GM18520 (cell line): Measurements from ENCODE around the gene BCL7C.
"Not testable (repeated sequence)": the region's sequence is repeated elsewhere in the genome, so short reads cannot be mapped to it uniquely, and the experiment has no call there.

Source experiments
- ATAC-seq: cut with Tn5 transposase; IDR thresholded peaks from one replicate; pipeline ENCODE4 v1.9.1; 2021; ENCODE audit not compliant: unreplicated experiment

Gene BCL7C

DNA sequence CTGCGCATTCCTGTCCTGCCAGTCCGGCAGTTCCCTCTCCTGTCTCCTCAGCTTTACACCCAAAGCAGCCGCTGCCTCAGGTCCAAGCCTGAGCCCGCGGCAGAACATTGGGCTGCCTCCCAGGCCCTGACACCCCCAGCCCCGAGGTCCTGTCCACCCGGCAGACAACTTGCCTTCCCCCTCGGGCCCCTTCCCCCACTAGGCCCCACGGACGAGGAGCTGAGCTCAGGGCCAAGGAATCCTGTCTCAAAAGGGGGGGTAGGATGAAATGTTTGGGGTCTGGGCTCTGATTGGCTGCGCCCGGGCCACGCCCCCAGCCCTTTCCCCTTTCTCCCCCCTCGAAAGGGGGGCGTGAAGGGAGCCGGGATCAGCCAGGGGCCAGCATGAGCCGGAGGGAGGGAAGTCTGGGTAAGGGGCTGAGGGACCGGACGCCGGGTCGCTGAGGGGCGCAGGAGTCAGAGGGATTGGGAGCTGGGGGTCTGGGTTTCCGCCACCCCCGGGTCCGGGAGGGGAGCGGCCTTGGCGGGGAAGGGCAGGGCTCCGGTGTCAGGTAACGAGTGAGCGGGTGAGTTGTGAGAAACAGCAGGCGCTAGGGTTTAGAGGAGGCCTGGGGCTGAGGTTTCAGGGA is 2.5 kb upstream of the BCL7C start, which contains the start of gene CTF1:
Gene CTF1 (plus strand): TSS at position 354 of the 628 bp plus-strand sequence. CDS start 30 bp downstream, at position 384.
- no peak for ATAC-seq

DNA sequence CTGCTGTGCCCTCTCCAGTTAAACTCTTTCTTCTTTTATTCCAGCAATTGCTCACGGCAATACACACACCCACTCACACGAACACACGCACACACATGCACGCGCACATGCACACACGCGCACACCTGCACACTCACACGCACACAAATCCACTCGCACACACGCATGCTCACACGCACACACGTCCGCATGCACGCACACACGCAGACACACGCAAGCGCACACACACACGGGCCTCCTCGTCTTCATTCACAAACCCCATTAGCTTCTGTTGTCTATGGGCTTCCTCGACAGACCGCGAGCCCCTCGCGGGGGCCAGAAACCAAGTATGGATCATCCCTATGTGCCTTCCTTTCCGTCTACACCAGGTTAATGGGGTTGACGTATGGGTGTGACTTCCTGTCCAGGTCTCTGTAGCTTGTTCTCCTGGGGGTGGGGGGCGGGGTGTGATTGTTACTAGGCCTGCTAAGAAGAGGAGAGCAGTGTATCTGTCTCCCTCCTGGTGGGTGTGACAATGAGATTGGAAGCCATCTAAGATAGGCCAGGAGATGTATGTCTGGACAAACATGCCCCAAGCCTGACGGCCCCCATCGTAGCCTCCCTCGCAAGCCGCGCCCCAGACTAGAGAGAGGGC is 1.9 kb upstream of the BCL7C start:
- ATAC-seq = no peak

DNA sequence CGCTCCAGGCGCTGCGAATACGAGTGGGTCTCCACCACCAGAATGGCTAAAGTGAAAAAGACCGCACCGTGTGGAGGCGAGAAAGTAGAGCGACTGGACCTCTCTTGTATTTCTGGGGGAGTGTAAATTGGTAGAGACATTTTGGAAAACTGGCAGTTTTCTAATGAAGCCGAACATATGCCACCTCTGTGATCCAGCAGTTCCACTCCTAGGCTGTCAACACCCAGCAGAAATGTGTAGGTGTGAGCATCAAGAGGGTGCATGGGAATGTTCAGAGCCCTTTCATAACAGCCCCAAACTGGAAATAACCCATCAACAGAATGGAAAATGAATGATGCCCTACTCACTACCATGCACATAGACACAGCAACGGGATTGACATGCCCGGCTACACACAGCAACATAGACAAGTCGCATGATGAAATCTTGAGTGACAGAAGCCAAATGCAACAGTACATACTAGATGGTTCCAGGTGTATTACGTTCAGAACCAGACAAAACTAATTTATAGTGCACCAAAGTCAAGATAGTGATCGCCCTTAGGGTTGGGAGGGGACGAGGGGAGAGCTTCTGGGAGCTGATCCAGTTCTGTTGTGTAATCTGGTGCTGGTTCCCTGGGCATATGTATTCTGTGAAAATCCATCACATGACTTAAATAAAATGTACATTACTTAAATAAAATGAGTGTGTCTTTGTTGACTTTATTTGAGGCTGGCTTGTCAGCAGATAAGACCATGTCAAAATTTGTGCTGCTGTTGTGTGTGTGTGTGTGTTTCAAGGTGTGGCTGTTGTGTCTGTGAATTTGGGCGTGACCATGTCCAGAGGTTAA is 877 bp upstream of the BCL7C start:
- ATAC-seq = no peak

DNA sequence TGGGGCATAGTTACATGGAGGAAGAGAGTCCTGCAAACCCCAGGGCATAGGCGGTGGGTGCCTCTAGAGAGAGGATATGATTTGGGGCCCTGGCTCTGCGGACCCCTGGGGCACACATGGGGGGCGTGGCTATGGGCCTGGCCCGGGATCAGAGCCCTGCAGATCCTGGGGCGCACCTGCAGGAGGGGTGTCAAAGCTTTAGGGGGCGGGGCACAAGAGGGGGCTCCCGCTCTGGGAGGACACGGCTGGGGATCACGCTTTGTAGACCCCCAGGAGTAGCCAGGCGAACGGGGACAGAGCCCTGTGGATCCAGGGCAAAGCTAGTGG is 497 bp downstream of the BCL7C start:
- ATAC-seq = no peak

DNA sequence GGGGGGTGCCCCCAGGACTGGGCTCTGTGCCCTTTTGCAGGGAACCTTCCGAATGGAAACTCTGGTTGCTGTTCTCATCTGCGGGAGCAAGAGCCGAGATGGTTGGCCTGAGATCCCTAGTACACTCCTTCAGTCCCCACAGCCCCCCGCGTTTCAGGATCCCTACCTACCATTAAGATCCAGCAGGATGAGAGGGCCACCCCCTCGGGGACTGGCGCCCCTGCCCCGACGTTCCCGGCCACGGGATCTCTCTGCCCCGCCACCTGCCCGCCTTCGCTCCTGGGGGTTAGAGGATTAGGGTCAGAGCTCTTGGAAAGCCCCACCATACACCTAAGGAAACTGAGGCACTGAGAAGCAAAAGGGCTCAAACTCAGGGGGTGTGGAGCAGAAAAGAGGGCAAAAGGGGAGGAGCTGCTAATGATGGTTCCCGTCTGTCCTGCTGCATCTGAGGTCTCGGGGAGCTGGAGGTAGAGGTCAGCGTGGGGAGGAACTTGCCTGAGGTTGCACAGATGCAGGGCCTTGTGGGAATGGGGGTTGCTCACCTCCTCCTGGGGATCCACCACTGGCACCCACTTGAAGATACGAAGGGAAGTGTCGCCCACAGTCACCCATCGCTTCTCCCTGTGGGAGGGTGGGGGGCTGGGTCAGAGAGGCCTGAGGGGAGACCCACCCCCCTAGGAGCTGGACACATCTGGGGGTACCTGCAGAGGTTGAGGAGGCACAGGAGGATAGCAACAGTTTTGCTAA is 1.0 kb downstream of the BCL7C start:
- no peak for ATAC-seq

DNA sequence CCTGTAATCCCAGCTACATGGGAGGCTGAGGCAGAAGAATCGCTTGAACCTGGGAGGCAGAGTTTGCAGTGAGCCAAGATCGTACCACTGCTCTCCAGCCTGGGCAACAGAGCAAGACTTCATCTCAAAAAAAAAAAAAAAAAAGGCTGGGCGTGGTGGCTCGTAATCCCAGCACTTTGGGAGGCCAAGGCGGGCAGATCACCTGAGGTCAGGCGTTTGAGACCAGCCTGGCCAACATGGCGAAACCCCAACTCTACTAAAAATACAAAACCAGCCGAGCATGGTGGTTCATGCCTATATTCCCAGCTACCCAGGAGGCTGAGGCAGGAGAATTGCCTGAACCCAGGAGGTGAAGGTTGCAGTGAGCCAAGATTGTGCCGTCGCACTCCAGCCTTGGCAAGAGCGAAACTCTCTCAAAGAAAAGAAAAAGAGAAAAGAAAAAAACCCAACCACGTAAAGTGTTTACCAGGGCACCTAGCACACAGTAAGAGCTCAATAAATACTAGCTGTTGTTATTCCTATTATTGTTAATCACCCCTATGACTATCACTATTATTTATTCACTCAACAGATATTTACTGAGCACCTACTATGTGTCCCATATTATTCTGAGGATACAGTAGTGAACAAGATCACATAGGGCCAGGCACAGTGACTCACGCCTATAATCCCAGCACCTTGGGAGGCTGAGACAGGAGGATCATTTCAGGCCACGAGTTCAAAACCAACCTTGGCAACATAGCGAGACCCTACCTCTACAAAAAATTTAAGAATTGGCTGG is 2.6 kb downstream of the BCL7C start:
- not testable (repeated sequence) for ATAC-seq

DNA sequence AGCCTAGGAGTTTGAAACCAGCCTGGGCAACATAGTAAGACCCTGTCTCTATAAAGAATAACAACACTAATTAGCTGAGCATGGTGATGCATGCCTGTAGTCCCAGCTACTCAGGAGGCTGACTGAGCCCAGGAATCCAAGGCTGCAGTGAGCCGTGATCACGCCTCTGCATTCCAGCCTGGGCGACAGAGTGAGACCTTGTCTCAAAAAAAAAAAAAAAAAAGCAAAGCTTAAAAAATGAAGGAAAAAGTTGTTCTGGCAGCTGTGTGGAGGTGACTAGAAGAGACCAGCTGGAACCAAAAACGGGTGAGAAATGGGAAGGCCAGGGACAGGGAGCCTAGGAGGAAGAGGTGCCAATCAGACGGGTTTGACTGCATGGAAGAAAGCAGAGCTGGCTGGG is 4.2 kb downstream of the BCL7C start:
- ATAC-seq = no peak

DNA sequence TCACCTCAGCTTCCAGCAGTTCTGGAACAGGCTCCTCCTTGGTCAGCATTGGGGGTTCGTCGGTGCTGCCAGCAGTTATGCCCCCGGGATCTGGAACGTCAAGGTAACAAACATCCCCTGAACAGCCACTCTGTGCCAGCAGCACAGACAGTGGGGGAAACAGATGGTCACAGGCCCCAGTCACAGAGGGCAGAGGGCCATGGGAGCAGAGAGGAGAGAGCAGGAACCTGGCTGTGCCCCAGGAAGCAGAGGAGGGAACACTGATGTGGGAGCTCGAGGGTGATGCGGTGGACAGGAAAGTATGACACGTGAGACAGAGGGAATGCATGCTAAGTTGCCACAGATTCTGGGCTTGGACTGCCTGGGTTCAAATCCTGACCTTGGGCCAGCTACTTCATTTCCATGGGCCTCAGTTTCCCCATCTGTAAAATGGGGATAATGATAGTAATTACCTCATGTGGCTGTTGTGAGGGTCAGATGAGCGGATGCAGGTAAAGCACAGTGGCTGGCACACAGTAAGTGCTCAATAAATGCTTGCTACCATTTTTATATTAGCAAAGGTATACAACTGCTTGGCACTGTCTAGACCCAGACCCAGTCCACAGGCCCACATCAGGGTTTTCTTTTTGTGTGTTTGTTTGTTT is 4.9 kb downstream of the BCL7C start:
- no peak for ATAC-seq

DNA sequence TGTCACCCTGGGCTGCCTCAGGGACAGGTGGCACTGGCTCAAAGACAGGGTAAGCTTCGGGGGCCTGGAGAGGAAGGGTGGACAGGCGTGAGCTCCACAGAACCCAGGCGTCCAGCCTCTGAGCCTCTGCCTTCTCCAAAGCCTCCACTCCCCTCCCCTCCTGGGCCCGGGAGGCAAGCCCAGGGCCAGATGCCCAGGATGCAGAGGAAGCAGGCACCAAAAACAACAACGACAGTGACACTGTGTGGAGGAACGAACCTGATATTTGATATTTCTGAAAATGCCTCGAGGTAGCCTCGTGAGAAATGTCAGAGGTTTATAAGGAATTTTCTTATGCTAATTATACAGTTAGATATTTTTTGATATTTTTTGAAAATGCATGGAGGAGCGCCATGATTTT is 6.0 kb downstream of the BCL7C start:
- ATAC-seq = no peak

DNA sequence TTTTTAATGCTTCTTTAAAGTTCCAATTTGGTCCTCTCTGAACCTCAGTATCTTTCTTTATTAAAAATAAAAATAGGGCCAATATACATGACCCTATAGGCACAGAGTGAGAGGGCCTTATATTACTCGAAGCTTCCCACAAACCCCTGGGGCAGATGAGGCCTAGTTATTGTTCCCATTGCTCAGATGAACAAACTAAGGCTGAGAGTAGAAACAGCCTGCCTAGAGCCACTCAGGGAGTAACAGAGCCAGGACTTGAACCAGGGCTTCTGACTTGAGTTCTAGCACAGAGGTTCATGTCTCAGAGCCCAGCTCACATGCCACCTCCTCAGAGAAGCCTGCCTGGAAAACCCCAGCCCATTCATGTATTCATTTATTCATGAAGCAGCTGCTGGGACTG is 7.7 kb downstream of the BCL7C start:
- ATAC-seq = no peak

DNA sequence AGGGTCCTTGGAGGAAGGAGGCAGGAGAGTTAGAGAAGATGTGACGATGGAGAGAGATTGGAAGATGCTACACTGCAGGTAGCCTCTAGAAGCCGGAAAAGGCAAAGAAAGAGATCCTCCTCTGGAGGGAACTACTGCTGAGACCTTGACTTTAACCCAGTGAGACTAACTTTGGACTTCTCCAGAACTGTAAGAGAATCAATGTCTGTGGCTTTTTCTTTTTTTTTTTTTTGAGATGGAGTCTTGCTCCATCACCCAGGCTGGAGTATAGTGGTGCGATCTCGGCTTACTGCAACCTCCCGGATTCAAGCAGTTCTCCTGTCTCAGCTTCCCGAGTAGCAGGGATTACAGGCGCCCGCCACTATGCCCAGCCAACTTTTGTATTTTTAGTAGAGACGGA is 8.7 kb downstream of the BCL7C start:
- no peak for ATAC-seq

DNA sequence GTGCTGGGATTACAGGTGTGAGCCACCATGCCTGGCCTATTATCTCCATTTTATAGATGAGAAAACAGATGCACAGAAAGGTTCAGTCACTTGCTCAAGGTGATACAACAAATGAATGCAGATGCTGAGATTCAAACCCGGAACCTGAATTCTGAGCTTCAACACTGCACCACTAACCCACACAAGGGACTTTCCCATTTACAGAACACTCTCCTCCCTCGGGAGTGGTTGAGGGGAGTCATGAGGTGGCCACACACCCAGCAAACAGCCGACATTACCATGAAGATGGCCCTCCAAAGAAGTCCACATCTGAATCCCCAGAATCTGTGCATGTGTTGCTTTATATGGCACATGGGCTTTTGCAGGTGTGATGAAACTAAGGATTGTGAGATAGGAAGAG is 9.1 kb downstream of the BCL7C start:
- no peak for ATAC-seq

DNA sequence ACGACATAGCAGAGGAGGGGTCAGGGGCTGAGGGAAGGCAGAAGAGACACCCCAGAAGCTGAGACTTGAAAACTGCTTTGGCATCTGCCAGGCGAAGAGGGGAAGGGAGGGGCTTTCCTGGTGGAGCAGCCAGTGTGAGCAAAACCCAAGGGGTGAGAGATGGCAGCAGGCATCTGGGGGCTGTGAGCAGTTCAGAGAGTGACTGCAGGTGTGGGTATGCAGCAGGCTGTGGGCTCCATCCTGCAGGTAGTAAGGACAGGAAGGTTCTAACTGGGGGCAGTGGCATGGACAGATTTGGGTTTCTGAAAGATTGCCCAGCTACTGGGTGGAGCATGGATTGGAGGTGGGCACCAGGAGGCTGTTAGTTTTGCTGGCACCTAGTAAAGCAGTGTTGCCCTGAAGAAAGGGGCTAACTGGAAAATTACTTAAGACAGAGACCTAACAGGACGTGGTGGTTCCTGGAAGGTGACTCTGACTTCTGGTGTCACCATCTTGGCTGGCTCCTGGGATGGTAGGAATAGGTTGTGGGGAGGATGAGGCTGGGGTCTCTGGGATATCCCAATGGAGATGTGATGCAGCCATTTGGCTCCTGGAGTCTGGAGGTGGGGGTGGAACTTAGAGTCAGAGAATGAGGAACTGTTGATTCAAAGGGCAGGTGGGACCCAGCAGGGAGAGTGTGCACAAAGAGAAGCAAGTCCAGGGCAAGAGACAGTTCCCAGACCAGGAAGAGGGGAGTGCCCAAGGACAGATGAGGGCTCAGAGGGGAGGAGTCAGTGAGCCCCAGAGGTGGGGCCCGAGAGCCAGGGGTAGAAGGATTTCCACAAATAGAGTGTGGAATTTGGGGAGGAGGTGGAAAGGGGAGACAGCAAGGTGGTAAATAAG is 11.2 kb downstream of the BCL7C start:
- no peak for ATAC-seq

DNA sequence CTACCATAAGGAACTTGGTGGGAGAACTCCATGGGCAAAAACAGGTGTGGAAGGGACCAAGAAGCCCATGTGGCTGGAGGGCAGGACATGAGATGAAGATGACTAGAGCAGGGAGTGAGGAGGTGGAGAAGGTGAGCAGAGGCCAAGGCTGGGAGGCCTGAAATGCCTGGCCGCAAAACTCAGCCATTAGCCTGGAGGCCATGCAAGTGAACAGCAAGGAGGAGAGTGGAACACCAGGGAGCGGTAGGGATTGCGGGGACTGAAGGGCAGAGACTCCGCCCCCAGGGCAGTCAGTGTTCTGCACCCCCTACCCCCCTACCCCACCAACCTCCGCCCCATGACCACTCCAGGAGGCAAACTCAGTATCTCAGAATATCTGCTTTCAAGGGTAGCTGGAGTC is 17.0 kb downstream of the BCL7C start:
- no peak for ATAC-seq

DNA sequence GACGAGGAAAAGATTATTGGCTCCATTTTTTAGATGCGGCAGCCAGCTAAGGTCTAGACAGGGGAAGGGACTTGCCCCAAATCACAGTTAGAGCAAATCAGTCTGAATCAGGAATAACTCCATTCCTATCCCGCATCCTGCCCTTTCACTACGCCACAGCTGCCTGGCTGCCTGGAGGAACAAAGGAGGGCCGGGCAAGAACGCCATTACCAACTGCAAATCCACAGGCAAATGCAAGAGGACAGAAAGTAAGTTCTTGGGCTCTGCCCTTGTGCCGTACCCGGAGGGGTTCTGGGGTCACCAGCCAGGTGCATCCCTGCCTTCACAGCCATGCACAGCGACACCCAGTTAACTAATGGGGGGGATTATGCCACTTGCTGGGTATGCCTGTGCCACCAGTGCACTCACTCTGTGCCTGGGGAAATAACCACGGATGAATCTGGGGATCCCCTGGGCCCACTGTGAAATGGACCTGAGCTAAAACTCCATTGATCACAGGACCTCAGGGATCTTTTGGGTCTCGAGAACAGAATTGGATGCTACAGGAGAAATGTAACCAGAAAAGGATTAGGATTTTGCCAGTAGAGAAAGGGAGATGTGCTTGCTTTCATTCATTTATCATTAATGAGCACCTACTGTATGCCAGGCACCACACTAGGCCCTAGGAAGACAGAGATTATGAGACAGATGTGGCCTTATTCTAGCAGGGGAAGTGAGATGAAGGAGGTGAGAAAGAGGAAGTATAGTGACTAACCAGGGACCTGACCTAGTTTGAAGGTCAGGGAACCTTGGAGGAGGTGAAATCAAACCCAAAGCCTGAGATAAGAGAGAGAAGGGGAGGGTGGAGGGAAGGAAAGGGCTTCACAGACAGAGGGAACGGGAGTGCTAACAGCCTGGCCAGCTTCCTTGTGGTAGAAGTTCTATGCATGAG is 17.7 kb downstream of the BCL7C start:
- ATAC-seq = no peak

DNA sequence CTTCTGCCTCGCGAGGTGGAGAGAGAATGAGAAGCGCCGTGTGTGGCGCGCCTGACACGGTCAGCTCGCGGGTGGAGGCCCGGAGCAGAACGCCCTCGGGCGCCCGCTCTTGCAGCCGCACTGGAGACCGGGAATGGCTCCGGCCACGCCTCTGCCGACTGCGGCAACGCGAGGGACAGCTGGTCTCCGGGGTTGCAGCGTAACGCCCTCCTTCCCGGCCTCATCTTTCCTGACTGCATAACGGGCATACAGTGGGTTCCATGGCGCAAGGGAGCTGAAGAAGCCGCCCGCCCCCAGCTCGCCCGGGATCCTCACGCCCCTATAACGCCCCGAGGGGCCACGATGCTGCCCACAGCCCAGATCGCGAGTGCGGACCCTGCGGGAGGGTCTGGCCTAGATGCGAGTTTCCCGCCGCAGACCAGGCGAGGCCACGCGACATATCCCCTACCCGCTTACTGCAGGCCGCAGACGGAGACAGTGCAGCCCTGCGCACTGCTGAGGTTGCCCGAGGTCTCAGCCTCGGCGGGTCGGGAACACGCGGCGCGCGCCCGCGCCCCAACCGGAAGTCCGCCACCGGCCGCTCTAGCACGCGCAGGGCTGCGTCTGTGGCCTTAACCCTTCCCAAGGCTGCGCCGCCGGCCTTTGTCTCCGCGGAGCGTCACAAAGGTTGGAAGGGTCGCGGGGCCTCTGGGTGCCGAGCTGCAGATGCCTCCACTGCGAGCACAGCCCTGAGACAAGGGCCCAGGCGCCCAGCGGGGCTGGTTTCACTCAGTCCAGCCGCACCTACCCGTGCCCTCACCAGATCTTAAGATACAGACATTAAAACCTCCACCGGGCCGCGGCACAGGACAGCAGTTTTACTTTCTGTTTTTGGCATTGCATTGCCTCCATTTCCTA is 18.8 kb downstream of the BCL7C start:
- peak; percentile 75 for ATAC-seq

DNA sequence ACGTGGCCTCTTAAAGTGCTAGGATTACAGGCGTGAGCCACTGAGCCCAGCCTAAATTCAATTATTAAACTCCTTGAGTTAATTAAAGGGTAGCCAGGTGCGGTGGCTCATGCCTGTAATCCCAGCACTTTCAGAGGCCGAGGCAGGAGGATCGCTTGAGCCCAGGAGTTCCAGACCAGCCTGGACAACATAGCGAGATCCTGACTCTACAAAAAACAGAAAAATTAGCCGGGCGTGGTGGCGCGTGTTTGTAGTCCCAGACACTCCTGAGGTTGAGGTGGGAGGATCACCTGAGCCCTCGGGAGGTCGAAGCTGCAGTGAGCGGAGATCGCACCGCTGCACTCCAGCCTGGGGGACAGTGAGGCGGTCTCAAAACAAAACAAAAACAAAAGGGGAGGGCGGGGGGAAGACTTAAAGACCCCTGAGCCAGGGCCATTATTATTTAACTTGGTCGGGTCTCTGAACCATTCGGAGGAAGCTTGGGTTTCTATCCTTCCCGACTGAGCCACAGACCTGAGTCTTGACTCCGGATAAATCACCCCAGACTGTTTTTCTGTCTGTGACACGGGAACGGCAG is 19.5 kb downstream of the BCL7C start:
- ATAC-seq = no peak
